ENCODE measurements around the gene GPR158.

DNA sequence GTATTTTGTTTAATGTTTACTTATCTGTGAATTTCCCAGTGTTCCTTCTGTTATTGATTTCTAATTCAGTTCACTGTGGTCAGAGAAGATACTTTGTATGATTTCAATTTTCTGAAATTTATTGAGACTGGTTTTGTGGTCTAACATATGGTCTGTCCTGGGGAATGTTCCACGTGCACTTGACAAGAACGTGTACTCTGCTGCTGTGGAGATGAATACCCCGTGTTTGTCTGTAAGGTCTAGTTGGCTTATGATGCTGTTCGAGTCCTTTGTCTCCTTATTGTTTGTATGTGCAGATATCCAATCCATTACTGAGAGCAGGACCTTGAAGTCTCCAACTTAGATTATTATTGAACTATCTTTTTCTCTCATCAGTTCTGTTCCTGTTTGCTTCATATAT, 387.7 kb downstream of the GPR158 start:
- TF ChIP-seq, protein P1, sequence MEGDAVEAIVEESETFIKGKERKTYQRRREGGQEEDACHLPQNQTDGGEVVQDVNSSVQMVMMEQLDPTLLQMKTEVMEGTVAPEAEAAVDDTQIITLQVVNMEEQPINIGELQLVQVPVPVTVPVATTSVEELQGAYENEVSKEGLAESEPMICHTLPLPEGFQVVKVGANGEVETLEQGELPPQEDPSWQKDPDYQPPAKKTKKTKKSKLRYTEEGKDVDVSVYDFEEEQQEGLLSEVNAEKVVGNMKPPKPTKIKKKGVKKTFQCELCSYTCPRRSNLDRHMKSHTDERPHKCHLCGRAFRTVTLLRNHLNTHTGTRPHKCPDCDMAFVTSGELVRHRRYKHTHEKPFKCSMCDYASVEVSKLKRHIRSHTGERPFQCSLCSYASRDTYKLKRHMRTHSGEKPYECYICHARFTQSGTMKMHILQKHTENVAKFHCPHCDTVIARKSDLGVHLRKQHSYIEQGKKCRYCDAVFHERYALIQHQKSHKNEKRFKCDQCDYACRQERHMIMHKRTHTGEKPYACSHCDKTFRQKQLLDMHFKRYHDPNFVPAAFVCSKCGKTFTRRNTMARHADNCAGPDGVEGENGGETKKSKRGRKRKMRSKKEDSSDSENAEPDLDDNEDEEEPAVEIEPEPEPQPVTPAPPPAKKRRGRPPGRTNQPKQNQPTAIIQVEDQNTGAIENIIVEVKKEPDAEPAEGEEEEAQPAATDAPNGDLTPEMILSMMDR (IDR thresholded peaks at IDR 0.05) = no peak
- no peak for TF ChIP-seq POLR2A (IDR thresholded peaks at IDR 0.05)
